Middle frontal gyrus (tissue), 1 donor: ENCODE measurements around the gene TMEM212.
"Not testable (repeated sequence)": the region's sequence is repeated elsewhere in the genome, so short reads cannot be mapped to it uniquely, and the experiment has no call there.

Source experiments
- DNase-seq: peaks from one replicate; pipeline ENCODE4 v3.0.0-alpha.2; 2015; ENCODE audit warnings: low spot score; ENCODE audit errors: extremely low spot score

The TMEM212 gene

DNA sequence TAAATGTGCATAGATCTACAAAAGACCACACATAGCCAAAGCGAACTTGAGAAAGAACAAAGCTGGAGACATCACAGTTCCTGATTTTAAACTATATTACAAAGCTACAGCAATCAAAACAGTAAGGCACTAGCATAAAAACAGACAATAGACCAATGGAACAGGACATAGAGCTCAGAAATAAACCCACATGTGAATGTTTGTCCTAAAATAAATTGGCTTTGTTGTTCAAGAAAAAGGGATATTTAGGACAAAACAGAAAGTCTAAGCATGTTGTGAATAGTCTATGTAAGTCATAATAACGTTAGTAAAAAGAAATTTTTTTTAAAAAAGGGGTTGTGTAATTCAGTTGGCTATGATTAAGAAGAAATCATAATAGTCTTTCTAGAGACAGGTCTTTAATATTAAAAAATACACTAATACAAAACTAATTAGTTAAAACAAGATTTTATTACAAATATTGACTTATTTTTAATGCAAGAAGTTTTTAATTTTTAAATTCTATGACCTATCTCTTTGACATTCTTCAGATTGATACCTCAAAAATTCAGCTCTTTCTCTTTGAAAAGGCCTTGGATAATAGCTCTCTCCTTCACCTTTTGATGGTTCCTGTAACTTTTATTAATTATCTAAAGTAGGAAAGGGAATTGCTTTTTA, 11.6 kb downstream of the TMEM212 start:
- DNase-seq, result no peak

DNA sequence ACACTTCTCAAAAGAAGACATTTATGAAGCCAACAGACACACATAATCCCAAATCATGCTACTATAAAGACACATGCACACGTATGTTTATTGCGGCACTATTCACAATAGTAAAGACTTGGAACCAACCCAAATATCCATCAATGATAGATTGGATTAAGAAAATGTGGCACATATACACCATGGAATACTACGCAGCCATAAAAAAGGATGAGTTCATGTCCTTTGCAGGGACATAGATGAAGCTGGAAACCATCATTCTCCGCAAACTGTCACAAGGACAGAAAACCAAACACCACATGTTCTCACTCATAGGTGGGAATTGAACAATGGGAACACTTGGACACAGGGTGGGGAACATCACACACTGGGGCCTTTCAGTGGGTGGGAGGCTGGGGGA, 15.6 kb downstream of the TMEM212 start:
- not testable (repeated sequence) for DNase-seq

DNA sequence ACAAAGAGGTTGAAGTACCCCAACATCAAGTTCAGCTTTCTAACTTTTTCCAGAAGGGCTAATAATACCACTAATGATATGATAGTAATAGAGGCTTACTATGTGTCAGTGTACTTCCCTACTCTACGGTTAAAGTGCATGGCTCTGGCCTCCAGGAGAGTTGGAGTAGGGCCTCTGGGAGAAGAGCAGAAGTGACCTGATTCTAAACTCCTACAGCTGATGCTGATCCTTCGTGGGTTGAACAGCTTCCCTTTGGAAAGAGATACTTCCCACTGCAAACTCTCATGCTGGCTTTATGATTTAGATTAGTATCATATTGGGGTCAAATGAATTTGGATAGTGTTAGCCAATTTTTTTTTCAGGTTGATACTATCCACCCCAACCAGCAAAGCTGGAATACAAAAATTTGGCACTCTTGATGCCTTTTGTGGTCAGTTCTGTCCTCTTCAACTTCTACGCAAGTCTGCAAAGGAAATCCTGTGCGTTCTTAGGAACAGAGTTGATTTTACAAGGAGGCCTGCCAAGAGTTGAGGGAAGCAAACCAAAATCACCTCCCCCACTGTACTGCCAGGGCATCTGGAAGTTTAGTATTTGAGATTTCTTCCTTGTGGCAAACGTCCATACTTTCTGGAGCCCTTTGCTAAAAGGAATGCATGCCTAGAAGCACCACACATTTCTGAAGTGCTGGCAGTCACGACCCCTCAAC, 17.8 kb downstream of the TMEM212 start:
- no peak for DNase-seq

DNA sequence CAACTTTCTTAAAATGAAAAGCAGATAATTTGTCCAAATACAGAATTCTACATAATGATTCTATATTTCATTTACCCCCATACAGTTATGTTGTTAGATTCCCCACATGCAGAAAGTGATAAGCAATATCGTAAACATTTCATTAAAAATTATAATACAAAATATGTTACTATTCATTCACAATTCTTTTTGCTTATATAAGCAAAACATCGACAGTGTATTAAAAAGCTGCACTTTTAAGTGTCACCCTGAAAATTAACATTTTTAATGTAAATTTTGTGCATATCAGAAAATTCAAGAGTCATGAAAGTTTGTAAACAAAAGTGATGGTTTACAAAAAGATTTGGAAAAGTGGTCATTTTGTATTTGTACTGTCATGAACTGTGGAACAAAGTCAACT, 19.2 kb downstream of the TMEM212 start:
- DNase-seq, result no peak

DNA sequence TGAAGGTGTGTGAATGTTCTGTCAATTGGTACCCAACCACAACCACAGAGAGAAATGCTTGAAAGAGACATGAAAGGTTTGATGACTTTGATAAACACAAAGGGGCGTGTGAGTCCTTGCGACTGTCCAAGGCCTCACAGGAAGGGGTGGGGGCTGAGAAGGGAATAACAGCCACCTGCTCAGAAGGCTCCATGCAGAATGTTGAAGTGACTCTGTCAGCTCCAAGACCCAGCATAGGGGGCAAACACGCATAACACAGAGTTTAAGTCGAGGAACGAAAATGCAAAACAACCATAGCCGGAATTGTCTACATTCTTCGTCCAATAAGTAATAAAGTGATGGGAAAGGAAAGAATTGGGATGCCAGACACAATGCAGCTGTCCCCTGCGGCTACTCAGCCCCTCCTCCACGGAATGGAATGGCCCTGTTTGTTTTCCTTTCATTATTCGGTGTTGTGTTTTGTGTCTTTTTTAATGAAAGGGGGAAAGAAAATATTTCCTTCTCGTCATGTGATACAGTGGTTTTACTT, 19.9 kb downstream of the TMEM212 start:
- DNase-seq, result no peak

DNA sequence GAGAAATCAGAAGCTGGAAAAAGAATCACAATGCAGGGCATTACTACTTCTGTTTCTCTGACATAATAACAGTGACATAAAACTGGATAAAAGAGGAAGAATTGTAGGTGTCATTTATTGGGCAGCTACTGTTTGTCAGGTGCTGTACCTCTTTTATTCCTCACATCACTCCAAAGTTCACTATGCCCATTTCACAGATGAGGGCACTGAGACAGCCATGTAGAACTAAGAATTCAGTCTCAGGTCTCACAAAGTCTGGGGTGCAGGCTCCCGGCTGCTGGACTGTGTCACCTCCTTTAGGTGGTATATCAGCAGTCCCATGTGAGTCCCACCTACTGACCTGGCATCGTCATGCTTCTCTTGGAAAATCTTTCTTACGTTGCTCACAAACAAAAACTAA, 20.8 kb downstream of the TMEM212 start:
- no peak for DNase-seq

DNA sequence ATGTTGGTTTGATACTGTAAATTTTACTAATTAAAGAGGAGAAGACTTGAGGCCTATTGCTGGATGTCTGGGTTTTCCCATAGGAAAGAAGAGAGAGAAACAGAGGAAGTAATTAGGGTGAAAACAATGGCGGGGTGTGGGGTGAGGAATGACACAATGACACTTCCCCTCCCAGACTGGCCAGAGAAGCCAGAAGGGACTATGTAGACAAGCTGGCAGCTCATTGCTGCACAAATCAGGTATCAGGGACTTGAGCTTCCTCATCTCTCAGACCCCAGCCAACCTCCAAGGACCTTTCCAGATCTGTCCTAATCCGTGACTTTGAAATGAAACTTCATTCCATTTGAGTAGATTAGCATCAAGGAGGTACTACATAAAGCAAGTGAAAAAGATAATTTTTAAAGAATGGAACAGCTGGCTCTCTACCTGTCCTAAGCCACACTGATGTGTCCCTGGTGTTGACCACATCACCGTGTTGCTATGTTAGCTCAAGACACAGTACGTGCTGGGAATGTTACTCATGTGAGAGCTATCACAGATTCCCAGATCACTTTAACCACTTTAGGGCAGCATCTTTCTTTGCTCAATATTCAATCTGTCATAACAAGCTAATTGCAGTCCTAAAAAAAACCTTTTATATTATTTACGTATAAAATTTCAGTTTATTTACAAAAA, 22.2 kb downstream of the TMEM212 start:
- no peak for DNase-seq

DNA sequence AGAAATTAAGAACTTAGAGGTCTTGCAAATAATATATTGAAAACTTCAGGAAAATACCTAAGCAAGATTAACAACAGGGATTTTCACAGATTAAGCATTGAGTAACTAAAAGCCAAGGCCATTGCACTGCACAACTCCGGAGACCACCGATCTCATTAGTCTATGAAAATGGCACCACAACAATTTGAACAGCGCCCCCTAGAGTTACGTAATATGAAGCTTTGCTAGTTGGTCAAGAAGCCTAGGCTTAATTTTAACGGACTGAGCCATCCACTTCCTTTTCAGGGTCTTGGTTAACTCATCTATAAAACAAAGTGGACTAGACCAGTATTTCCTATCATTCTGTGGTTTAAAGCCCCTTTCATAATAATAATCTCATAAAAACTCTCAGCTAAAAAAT, 24.8 kb downstream of the TMEM212 start:
- DNase-seq, result no peak

DNA sequence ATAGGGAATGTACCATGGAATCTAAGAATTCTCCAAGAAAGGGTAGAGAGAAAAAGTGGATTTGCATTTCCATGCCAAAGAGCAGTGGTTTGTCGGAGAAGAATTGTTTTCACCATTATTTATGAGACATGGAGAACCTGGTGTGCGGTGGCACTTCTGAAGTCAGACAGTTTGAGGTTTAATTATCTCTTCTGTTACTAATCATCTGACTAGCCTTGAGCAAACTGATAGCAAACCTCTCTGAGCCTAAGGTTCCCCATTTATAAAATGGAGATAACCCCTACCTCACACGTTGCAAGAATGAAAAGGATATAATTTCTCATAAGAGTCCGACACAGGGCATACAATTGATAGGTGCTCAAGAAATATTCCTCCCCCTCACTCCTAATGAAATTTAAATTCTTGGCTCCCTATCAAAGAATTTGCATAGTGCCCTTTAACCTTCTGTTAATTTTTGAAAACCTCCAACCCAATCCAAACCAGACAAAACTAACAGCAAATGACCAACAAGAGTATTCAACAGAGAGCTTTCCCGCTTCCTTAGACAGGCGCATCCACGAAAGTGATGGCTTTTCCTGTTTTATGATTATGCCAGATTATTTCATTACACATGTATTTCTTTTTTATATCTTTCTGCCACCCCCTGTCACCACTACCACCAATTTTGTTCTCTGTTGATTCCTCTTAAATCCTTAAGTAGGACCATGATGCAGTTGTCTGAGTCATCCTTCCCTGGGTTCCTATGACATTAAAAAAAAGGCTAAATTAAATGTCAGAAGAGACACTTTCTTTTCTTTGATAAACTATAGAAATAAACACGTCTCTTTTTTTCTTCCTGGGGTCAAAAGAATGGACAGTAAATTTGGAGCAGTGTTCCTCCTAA, 28.5 kb downstream of the TMEM212 start:
- DNase-seq, result no peak

DNA sequence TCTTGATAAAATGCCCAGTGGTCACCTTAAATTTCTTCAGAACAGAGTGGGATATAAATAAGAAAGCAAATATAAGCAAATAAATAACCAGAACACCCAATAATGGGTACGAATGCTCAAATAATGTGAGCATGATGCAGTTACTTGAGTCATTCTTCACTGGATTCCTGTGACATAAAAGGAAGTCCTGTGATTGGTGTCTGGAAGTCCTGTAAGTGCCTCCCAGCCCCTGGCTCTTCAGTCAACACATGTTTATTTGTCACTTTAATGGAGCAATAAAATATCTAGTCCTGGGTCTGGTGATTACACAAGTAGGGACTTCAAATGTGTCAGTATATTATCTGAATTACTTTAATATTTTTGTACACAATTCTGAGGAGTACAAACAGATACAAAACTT, 30.4 kb downstream of the TMEM212 start:
- DNase-seq, result no peak

DNA sequence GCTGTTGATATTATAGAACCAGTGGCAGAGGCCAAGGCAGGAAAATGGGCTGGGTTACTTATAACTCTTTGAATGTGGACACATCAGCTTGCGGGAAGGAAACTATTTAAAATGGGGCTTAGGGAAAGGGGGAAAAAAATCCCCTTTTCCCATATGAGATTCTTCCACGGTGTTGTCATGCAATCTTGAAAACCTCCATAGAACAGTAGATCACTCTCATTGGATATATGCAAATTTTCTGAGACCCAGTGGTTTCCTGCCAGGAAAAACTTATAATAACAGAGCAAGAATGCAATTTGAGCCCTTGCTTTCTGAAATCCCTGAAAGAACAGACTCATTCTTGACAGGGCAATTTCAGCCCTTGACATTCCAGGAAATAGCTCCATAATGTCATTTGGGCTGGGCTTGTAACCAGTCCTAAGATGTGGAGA, 31.1 kb downstream of the TMEM212 start:
- no peak for DNase-seq

DNA sequence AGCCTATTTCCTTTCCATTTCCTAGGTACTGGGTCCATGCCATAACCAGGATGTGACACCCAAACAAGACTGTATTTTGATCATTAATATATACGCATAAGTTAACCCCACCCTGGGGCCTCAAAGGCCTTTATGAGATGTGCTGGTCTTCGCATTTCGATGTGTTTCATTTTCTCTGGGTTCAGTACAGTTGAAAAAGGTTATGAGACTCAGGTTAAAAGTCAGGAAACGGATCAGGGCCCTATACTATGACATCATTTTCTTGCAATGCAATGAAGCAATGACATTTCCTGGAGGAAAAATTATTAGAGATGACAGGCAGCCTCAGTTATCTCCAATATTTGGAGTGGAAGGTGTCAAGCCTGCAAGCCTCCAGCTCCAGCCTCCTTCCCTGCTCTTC, 31.7 kb downstream of the TMEM212 start:
- DNase-seq, result no peak

DNA sequence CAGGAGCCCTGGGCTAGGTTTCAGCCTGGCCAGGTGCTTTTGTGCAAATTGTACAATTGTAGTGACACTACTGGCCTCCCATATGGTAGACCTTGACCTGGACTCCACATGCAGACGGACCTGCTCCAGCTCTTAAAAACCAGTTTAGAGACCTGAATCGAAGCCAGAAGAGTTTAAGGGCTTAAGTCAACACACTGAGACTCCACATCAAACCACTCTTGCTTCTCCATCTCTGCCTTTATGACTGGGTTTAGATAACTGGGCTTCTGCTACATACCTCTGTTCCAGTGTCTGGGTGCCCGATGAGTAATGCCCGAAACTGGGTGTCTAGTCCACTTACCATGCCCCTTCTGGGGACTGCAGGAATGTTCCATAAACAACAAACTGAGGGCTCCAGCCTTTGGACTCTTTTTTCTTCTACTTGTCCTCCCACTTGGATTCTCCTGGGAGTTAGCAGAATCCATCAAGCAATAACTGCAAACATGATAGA, 32.8 kb downstream of the TMEM212 start:
- no peak for DNase-seq

DNA sequence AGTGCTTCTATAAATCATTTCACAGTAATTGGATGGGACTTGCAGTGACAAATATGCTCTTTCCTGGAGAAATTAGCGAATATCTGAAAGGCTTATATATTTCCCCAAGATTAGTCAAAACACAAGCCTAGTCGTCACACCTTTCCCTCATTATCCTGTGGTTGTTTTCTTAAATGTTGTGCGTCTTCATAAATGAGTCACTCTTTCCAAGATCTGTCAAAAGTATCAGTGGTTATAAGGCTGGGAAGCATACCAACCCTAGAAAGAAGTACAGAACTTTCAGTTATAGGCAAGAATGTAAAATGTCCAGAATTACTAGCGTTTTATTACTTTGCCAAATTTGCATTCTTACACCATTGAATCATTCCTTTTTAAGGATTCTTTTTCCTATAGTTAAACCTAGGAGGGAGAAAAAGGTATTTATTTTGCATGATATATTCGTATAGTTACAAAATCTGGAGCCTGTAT, 33.6 kb downstream of the TMEM212 start:
- DNase-seq, result no peak

DNA sequence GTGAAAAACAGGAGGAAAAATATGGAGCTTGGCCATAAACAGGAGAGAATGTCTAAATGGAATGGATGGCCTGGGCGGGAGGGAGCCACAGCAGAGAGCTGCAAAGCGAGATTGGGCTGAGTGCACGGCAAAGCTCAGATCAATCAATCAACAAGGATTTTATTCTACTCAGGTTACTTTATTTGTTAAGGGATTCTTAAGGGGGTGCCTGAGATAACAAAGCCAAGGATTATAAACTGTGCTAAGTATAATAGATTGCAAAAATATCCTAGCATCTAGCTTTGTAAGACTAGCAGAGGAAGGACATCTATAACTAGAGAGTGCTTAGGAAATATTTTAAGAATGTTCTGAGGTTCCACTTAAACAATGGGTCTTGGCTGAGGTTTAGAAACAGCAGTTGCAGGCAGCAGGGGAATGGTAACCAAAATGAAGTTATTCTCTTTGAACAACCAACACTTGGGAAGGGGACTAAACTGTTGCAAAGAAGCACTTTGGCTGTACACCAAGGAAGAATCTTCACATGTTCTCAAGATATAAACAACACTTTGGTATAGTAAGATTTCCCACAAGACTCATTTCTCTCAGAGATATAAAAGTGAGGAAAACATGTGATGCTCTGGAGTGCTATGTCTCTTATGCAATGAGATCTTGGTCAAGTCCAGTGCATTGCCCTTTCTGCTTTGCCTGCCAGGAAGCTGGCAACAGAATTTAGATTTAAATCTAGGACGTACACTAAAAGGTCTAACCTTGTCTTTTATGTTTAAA, 35.5 kb downstream of the TMEM212 start:
- no peak for DNase-seq

DNA sequence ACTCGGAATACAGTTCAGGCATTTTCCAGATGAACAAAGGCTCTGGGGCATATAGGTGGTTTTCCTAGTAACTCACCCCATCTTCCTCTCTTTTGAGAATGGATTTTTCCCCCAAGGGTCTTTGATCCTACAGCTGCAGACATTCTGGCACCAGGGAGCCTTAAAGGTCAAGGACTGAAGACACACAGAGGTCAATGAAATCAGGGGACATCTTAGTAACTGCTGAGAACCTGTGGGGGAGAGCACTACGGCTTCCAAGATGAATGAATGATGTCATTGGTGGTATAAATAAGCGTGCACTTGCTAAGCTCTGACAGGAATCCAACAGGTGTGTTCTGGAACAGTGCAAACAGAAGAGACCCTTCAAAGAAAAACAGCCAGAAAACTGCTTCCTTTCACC, 36.3 kb downstream of the TMEM212 start:
- DNase-seq, result no peak

DNA sequence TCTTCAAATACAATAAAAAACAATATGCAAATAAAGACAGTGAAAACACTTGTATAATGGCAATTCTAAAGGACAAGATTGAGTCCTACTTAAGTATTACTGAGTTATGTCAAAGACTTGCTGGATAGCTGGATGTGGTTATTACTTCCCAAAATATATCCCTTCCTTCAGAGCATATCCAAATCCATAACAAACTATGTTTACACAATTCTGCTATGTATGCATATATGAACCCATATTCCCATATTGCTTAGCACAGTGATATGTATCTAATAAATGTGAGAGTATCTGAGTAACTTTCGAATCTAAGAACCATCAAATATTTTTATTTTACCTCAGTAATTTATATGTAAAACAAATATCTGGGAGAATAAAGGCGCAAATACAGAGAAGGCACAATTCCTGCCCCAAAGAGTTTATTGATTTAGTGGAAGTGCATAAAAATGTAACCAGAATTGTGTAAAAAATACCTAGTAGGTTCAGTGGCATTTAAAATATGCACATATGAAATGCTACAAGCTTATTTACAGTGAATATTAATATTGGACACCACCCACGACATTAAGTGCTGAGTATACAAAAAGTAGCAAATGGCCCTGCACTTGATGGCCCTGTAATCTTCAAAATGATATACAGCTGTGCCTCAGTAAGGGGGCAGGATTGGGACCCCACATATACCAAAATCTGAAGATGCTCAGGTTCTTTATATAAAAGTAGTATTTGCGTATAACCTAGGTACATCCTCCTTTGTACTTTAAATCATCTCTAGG, 37.1 kb downstream of the TMEM212 start:
- DNase-seq, result no peak

DNA sequence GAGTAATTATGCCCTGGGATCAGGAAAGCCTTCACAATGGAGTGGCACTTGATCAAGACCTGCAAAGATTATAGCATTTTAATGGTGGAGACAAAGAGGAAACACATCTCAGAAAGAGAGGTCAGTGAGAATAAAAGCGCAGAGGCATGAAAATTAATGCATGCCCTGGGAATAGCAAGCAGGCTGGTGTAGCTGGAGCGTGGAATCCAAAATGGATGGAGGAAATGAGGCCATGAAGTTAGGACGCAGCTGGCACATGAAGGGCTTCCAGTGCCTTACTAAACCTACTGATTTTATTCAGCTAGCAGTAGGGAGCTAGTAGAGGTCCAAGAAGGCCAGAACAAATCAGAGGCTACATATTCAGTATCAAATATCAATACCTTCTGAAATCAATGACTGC, 38.1 kb downstream of the TMEM212 start:
- DNase-seq, result no peak

DNA sequence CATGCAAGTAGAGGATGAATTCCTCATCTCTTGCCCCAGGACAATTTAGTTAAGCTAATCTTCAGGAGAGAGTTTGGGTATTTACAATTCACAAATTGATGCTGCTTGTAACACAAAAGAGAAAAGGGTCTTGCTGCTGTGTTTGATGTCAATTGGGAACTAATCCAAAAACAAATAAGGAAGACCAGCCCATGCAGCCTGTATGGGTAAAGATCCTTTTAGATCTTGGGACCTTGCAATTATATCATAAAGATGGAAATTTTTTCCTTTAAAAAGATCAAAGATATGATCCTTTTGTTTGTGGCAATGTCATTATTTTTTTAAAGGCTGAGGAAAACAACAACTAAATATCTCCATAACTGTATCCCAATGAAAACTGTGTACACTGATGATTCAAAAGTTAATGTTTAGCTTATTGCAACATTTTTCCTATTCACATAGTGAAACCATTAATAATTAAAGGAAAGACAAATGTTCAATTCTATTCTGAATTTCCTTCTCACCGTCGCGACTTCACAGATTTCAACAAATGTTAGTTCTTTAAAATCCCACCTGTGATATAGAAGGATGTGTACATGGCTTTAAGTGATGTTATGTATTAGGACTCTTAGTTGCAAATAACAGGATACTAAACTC, 40.2 kb downstream of the TMEM212 start:
- no peak for DNase-seq
